PFSK-1 (cell line): Measurements from ENCODE around the gene IKZF1.

Source experiments
- FOXP2 ChIP-seq: optimal IDR thresholded peaks from 2 replicates; pipeline ENCODE3; 2011; ENCODE audit warnings: borderline replicate concordance, control low read depth, inconsistent platforms; ENCODE audit not compliant: insufficient read depth; ENCODE audit errors: extremely low read length, extremely low read depth
- POLR2AphosphoS5 ChIP-seq: IDR thresholded peaks from 2 replicates; pipeline ENCODE4 v1.6.1; 2012; ENCODE audit warnings: low read depth, mild to moderate bottlenecking, control low read depth, low read length, moderate library complexity
- REST ChIP-seq, 2 experiments: IDR thresholded peaks; 2 replicates each; pipeline versions ENCODE4 v1.6.1 to v1.8.0; 2011 to 2012; ENCODE audit warnings: low read depth in 2 of 2, low read length in 2 of 2, control low read depth in 1 of 2, inconsistent platforms in 1 of 2, mild to moderate bottlenecking in 1 of 2, moderate library complexity in 1 of 2; ENCODE audit not compliant: insufficient read depth in 1 of 2
- SIN3A ChIP-seq: IDR thresholded peaks from 2 replicates; pipeline ENCODE4 v1.6.1; 2012; ENCODE audit warnings: mild to moderate bottlenecking, low read length, moderate library complexity, borderline replicate concordance; ENCODE audit not compliant: insufficient read depth
- TAF1 ChIP-seq: IDR thresholded peaks from 2 replicates; pipeline ENCODE4 v1.6.1; 2012; ENCODE audit warnings: low read length, control low read depth, borderline replicate concordance; ENCODE audit not compliant: insufficient read depth

- TF ChIP-seq POLR2AphosphoS5, result no peak
- no peak for TF ChIP-seq SIN3A
- TF ChIP-seq TAF1, result no peak
- TF ChIP-seq REST (IDR thresholded peaks at IDR 0.05; ENCODE audit: insufficient read depth in 1 of 2, low read depth in 2 of 2, low read length in 2 of 2), result no peak
- no peak for TF ChIP-seq FOXP2
Measured at GRCh38 chr7:50304911-50305582, 531 bp downstream of the IKZF1 start.
